Lower leg skin (tissue), 3 donors: ENCODE measurements around the gene FAM117B.

Experiments
- CTCF ChIP-seq, 3 donors: fragments of 450-650 bp; IDR thresholded peaks; one replicate each; pipeline ENCODE4 v1.5.1; 2016; ENCODE audit warnings: antibody characterized with exemption in 3 of 3, mild to moderate bottlenecking in 3 of 3, moderate library complexity in 2 of 3
- POLR2A ChIP-seq, 2 donors: fragments of 450-650 bp; IDR thresholded peaks; one replicate each; pipeline ENCODE4 v1.6.1; 2016 to 2017; ENCODE audit warnings: antibody characterized with exemption in 2 of 2, mild to moderate bottlenecking in 1 of 2, moderate library complexity in 1 of 2

DNA sequence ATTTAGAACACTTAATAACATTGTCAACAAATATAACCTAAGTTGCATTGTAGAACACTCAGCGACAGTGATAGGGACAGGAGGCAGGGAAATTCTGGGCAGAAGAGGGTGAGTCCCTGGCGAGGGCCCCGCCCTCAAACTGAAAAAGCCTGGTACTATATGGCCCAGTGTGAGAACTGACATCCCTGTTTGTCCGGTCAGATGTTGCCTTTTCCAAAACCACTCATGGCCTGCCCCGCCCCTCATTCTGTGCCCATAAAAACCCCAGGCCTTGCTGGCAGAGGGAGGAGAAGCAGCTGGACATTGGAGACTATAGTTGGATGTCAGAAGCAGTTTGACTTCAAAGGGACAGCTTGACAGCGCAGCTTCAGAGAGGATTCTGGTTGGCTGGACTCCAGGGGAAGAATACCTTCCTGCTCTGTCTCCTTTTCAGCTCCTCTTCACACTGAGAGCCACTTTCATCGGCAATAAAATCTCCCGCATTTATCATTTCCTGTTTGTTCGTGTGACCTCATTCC, 47.0 kb downstream of the FAM117B start:
- no peak for TF ChIP-seq CTCF (IDR thresholded peaks at IDR 0.05)
- TF ChIP-seq POLR2A (IDR thresholded peaks at IDR 0.05): no peak
